Hematopoietic multipotent progenitor cell treated with erythropoietin and hydrocortisone succinate and interleukin-3 and kit ligand, for 15 days (in vitro differentiated cells): Measurements from ENCODE around the gene MYL5.
"Not testable (repeated sequence)": the region's sequence is repeated elsewhere in the genome, so short reads cannot be mapped to it uniquely, and the experiment has no call there.

Experiments used
- DNase-seq: peaks from one replicate; pipeline ENCODE4 v3.0.0-alpha.2; 2015; ENCODE audit warnings: low spot score

The MYL5 gene

GRCh38 chr4:725391-726234 lies 51.3 kb downstream of the MYL5 start:
- no peak for DNase-seq

GRCh38 chr4:726235-726787 lies 52.0 kb downstream of the MYL5 start:
- no peak for DNase-seq

- no peak for DNase-seq
Observed at GRCh38 chr4:726838-727237, 52.5 kb downstream of the MYL5 start.

GRCh38 chr4:727576-727975 lies 53.2 kb downstream of the MYL5 start:
- DNase-seq, result no peak

- DNase-seq, result no peak
Observed at GRCh38 chr4:729336-730315, 55.3 kb downstream of the MYL5 start.

GRCh38 chr4:730511-730910 lies 56.2 kb downstream of the MYL5 start:
- no peak for DNase-seq

- not testable (repeated sequence) for DNase-seq
Observed at GRCh38 chr4:730946-731904, 56.9 kb downstream of the MYL5 start.
